GM12875 (cell line): Measurements from ENCODE around the gene HSPB7.

Experiments used
- H3K4me3 ChIP-seq: one replicate; pipeline ENCODE4 v1.5.1; 2011; ENCODE audit warnings: low read depth, low read length, control low read depth
- TF ChIP-seq, protein P1 (sequence below): IDR thresholded peaks from 2 replicates; pipeline ENCODE4 v1.5.1; 2011; ENCODE audit warnings: low read depth, mild to moderate bottlenecking, control low read depth, inconsistent platforms, low read length, moderate library complexity, borderline replicate concordance; ENCODE audit not compliant: insufficient read depth

HSPB7 gene

DNA sequence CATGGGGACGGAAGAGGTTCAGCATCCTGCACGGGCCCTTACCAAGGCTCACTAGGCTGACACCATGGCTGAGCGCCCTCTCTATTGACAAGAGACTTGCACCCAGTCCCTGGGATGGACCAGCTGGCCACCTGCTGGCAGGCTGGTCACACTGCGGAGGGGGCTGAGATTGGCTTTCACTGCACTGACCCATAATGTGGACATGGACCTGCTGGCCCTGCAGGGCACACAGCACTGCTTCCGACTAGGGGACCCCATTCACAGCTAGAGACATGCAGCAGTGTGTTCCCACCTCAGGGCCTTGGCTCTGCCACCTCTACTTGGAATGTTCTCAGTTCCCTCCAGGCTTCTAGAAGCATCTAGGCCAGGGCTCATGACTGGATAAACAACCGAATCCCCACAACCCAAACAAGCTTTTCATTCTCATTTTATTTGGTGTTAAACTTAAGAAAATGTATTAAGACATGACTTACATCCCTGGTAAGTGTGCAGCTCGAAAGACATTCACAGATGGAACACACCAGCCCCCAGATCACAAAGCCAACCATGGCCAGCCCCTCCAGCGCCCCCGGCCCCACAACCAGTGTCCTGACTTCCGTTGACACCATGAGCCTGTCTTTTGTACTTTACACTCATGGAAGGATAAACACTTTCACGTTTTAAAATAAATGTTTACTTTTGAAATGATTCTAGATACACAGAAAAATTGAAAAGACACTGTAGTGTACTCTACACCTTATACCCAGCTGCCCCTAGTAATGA lies 23.1 kb downstream of the HSPB7 start:
- H3K4me3 ChIP-seq, result no peak overlapping the region
- TF ChIP-seq, protein P1, sequence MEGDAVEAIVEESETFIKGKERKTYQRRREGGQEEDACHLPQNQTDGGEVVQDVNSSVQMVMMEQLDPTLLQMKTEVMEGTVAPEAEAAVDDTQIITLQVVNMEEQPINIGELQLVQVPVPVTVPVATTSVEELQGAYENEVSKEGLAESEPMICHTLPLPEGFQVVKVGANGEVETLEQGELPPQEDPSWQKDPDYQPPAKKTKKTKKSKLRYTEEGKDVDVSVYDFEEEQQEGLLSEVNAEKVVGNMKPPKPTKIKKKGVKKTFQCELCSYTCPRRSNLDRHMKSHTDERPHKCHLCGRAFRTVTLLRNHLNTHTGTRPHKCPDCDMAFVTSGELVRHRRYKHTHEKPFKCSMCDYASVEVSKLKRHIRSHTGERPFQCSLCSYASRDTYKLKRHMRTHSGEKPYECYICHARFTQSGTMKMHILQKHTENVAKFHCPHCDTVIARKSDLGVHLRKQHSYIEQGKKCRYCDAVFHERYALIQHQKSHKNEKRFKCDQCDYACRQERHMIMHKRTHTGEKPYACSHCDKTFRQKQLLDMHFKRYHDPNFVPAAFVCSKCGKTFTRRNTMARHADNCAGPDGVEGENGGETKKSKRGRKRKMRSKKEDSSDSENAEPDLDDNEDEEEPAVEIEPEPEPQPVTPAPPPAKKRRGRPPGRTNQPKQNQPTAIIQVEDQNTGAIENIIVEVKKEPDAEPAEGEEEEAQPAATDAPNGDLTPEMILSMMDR, result peak; percentile 75

- no peak overlapping the region for H3K4me3 ChIP-seq
- TF ChIP-seq, protein P1, result no peak
Measured at GRCh38 chr1:15994081-15994480, 23.8 kb downstream of the HSPB7 start.

DNA sequence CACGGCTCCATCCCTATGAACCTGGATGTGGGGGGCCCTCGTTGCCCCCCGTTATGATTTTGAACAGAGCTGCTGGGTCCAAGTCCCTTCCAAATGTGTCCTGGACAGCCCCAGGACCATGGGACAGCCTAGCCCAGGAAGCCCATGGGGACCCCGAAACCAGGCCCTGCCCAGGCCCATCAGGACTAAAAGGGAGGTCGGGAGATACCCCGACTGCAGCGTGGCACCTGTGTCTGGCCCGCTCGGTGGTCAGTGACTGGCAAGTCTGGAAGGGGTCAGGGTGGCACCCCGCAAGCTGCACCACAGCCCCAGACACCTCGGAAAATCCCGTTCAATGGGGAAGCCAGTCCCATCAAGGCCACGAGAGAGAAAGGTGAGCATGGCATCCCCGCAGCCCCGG lies 24.2 kb downstream of the HSPB7 start:
- TF ChIP-seq, protein P1, result no peak
- no peak overlapping the region for H3K4me3 ChIP-seq

DNA sequence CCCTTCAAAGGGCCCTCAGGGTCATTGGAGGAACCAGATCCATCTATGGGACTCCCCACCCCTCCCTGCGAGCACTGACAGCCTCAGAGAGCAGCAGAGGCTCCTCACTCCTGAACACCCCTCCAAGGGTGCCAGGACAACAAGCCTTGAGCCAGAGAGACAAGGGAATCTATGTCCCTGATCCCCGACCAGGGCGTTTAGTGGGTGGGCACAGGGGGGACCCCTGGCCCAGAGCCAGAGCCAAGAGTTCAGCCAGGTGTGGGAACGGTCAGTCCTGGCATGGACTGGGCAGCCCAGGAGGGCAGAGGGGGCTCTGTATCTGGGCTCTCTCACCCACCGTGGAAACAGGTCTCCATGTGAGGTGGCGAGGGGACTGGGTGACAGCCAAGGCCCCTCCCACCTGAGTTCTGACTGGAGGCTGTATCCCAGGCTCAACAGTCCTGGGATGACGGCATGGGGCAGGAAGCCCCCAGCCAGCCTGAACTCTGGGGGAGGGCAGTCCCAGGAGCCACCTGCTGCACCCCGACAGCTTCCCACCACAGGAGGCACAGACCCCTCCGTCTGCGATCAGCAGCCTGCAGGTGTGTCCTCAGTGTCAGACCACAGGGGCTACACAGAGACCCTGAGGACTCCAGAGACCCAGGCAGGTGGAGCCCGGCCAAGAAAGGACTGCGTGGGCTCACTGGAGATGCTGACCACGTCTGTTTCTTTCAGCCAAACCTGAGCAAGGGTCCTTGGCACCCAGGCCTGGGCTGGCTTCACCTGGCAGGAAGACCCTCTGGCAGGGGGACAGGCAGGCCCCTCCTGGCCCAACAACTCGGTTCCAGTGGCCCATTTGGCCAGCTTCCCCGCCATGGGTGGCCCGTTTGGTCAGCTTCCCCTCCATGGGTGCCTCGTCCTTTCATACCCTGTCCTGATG lies 25.0 kb downstream of the HSPB7 start:
- TF ChIP-seq, protein P1, result no peak
- no peak overlapping the region for H3K4me3 ChIP-seq

GRCh38 chr1:15992187-15992553 lies 25.7 kb downstream of the HSPB7 start:
- no peak overlapping the region for H3K4me3 ChIP-seq
- TF ChIP-seq, protein P1, result no peak

GRCh38 chr1:15991427-15992186 lies 26.2 kb downstream of the HSPB7 start:
- no peak overlapping the region for H3K4me3 ChIP-seq
- TF ChIP-seq, protein P1, result no peak
